ENCODE measurements around the gene TOMM22. TPM values are rescaled to one million over a fixed set of nuclear protein-coding genes. Genes with fewer than 3 reads are reported as not detected.
A peak's percentile ranks its signal among the peaks of the same experiment; 100 is the strongest.

TOMM22 gene
- total RNA-seq, 1 experiment from 2014 or later, result 146 TPM

DNA sequence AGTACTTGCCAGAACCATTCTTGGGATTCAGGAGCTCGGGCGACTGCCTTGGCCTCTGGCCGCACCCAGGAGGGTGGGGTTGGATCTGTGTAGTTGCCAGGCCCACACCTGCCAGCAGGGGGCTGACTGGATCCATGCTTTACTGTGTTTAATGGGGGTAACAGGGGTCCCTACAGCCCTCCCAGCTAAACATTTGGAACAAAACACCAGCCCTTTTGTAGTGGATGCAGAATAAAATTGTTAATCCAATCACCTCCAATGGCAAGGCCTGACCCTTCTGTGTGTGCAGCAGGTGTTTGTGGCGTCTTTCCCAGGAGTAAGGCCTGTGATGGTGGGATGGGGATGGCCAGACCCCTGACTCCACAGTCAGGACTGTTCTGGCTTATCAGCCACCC is 51.6 kb downstream of the TOMM22 start:
- CTCF ChIA-PET, result interaction anchor here (0.5 to 4.0 kb wide), 22 partner anchors 9 to 136 kb away, joined by 3 to 43 read pairs (median 4); partner anchors contain the start of genes GTPBP1 and TOMM22
- POLR2A ChIA-PET, result interaction anchor here (1.1 to 1.8 kb wide), 2 partner anchors 9 to 14 kb away, joined by 3 to 5 read pairs; no protein-coding TSS in a partner anchor
- H3K27me3 Mint-ChIP-seq (ENCODE audit: low read depth), result no peaks in the 10 kb centered on the region
- ATAC-seq (peak; percentile 77), DNase-seq (ENCODE audit: low spot score) (peak; percentile 72)
- 0 out of 2 replicates have a peak, but pooled peaks cover 3% of the 10 kb centered on the region for H3K4me1 Mint-ChIP-seq
- H3K4me3 Mint-ChIP-seq, result no peak overlapping the region
- H3K27ac Mint-ChIP-seq, result peak overlapping the region; percentile 65; the same call in 1 of the 2 replicates
- H3K9me3 Mint-ChIP-seq, result no peaks in the 10 kb centered on the region
- peaks cover 39% of the 10 kb centered on the region for H3K36me3 Mint-ChIP-seq
- TF ChIP-seq, protein P1, sequence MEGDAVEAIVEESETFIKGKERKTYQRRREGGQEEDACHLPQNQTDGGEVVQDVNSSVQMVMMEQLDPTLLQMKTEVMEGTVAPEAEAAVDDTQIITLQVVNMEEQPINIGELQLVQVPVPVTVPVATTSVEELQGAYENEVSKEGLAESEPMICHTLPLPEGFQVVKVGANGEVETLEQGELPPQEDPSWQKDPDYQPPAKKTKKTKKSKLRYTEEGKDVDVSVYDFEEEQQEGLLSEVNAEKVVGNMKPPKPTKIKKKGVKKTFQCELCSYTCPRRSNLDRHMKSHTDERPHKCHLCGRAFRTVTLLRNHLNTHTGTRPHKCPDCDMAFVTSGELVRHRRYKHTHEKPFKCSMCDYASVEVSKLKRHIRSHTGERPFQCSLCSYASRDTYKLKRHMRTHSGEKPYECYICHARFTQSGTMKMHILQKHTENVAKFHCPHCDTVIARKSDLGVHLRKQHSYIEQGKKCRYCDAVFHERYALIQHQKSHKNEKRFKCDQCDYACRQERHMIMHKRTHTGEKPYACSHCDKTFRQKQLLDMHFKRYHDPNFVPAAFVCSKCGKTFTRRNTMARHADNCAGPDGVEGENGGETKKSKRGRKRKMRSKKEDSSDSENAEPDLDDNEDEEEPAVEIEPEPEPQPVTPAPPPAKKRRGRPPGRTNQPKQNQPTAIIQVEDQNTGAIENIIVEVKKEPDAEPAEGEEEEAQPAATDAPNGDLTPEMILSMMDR (IDR thresholded peaks at IDR 0.05), result peak; percentile 76
- TF ChIP-seq TP53 (CRISPR knock-in tag; IDR thresholded peaks at IDR 0.05), result no peak

DNA sequence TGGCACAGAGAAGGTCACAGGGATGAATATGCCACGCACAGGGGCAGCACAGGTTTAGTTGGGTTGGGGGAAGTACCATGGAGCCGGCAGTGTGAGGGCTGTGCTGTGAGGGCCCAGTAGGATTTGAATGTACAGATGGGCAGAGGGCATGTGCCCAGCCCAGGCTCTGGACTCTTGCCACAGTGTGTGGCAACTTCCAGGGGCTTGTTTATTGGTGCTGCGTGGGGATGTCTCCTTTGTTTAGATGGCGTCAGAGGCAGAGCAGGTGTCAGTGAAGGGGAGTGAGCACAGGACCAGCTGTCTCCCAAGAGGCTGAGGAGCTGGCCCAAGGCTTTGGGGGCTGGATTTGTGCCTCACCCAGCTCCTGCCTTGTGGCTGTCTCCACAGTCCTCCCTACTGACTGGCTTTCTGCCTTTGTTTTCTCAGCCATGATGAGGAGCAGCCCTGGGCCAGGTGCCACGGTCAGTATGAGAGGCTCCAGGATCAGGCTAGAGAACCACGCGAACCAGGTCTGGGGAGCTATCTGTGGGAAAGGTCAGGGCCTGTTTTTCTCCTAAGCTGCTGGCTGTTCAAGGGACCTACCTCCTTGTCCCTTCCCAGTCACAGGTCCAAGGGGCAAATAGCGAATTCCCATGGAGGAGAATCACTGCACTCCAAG is 52.1 kb downstream of the TOMM22 start:
- Mint-ChIP-seq H3K27me3 (ENCODE audit: low read depth) (no peaks in the 10 kb centered on the region), H3K36me3 (peaks cover 34% of the 10 kb centered on the region), H3K4me3 (no peak overlapping the region), H3K27ac (no peak overlapping the region), H3K9me3 (no peaks in the 10 kb centered on the region), H3K4me1 (0 out of 2 replicates have a peak, but pooled peaks cover 3% of the 10 kb centered on the region)
- CTCF ChIA-PET, result interaction anchor here (0.7 to 4.0 kb wide), 21 partner anchors 9 to 597 kb away, joined by 3 to 43 read pairs (median 4); partner anchors contain the start of genes GTPBP1 and TOMM22
- POLR2A ChIA-PET, result interaction anchor here (1.1 to 1.8 kb wide), 2 partner anchors 8 to 13 kb away, joined by 3 to 5 read pairs; no protein-coding TSS in a partner anchor
- ATAC-seq (no peak), DNase-seq (ENCODE audit: low spot score) (no peak)
- TF ChIP-seq IRF2 (CRISPR knock-in tag; IDR thresholded peaks at IDR 0.05; ENCODE audit: borderline replicate concordance, low read depth) (no peak), ZNF219 (CRISPR knock-in tag; IDR thresholded peaks at IDR 0.05; ENCODE audit: borderline replicate concordance) (no peak), OVOL2 (CRISPR knock-in tag; IDR thresholded peaks at IDR 0.05; ENCODE audit: borderline replicate concordance) (no peak), TEAD4 (CRISPR knock-in tag; IDR thresholded peaks at IDR 0.05) (no peak), GTF2I (CRISPR knock-in tag; conservative IDR thresholded peaks at IDR 0.05) (no peak), NR3C1 (CRISPR knock-in tag; conservative IDR thresholded peaks at IDR 0.05; ENCODE audit: low read depth) (no peak), SMAD4 (CRISPR knock-in tag; IDR thresholded peaks at IDR 0.05) (no peak), RORB (CRISPR knock-in tag; IDR thresholded peaks at IDR 0.05) (no peak), GRHL2 (CRISPR knock-in tag; IDR thresholded peaks at IDR 0.05; ENCODE audit: insufficient replicate concordance, severe bottlenecking) (no peak), ZNF423 (CRISPR knock-in tag; IDR thresholded peaks at IDR 0.05) (no peak), NR2C2 (CRISPR knock-in tag; IDR thresholded peaks at IDR 0.05) (no peak), GABPB1 (CRISPR knock-in tag; IDR thresholded peaks at IDR 0.05) (no peak), PRRX2 (CRISPR knock-in tag; IDR thresholded peaks at IDR 0.05) (no peak)
- TF ChIP-seq, protein P2, sequence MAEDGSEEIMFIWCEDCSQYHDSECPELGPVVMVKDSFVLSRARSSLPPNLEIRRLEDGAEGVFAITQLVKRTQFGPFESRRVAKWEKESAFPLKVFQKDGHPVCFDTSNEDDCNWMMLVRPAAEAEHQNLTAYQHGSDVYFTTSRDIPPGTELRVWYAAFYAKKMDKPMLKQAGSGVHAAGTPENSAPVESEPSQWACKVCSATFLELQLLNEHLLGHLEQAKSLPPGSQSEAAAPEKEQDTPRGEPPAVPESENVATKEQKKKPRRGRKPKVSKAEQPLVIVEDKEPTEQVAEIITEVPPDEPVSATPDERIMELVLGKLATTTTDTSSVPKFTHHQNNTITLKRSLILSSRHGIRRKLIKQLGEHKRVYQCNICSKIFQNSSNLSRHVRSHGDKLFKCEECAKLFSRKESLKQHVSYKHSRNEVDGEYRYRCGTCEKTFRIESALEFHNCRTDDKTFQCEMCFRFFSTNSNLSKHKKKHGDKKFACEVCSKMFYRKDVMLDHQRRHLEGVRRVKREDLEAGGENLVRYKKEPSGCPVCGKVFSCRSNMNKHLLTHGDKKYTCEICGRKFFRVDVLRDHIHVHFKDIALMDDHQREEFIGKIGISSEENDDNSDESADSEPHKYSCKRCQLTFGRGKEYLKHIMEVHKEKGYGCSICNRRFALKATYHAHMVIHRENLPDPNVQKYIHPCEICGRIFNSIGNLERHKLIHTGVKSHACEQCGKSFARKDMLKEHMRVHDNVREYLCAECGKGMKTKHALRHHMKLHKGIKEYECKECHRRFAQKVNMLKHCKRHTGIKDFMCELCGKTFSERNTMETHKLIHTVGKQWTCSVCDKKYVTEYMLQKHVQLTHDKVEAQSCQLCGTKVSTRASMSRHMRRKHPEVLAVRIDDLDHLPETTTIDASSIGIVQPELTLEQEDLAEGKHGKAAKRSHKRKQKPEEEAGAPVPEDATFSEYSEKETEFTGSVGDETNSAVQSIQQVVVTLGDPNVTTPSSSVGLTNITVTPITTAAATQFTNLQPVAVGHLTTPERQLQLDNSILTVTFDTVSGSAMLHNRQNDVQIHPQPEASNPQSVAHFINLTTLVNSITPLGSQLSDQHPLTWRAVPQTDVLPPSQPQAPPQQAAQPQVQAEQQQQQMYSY (CRISPR knock-in tag; IDR thresholded peaks at IDR 0.05), result no peak
- TF ChIP-seq, protein P3, sequence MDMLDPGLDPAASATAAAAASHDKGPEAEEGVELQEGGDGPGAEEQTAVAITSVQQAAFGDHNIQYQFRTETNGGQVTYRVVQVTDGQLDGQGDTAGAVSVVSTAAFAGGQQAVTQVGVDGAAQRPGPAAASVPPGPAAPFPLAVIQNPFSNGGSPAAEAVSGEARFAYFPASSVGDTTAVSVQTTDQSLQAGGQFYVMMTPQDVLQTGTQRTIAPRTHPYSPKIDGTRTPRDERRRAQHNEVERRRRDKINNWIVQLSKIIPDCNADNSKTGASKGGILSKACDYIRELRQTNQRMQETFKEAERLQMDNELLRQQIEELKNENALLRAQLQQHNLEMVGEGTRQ (CRISPR knock-in tag; IDR thresholded peaks at IDR 0.05), result no peak
- TF ChIP-seq, protein P4, sequence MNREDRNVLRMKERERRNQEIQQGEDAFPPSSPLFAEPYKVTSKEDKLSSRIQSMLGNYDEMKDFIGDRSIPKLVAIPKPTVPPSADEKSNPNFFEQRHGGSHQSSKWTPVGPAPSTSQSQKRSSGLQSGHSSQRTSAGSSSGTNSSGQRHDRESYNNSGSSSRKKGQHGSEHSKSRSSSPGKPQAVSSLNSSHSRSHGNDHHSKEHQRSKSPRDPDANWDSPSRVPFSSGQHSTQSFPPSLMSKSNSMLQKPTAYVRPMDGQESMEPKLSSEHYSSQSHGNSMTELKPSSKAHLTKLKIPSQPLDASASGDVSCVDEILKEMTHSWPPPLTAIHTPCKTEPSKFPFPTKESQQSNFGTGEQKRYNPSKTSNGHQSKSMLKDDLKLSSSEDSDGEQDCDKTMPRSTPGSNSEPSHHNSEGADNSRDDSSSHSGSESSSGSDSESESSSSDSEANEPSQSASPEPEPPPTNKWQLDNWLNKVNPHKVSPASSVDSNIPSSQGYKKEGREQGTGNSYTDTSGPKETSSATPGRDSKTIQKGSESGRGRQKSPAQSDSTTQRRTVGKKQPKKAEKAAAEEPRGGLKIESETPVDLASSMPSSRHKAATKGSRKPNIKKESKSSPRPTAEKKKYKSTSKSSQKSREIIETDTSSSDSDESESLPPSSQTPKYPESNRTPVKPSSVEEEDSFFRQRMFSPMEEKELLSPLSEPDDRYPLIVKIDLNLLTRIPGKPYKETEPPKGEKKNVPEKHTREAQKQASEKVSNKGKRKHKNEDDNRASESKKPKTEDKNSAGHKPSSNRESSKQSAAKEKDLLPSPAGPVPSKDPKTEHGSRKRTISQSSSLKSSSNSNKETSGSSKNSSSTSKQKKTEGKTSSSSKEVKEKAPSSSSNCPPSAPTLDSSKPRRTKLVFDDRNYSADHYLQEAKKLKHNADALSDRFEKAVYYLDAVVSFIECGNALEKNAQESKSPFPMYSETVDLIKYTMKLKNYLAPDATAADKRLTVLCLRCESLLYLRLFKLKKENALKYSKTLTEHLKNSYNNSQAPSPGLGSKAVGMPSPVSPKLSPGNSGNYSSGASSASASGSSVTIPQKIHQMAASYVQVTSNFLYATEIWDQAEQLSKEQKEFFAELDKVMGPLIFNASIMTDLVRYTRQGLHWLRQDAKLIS (CRISPR knock-in tag; IDR thresholded peaks at IDR 0.05; ENCODE audit: borderline replicate concordance), result no peak
- TF ChIP-seq, protein P1 (IDR thresholded peaks at IDR 0.05), result no peak
- TF ChIP-seq, protein P5, sequence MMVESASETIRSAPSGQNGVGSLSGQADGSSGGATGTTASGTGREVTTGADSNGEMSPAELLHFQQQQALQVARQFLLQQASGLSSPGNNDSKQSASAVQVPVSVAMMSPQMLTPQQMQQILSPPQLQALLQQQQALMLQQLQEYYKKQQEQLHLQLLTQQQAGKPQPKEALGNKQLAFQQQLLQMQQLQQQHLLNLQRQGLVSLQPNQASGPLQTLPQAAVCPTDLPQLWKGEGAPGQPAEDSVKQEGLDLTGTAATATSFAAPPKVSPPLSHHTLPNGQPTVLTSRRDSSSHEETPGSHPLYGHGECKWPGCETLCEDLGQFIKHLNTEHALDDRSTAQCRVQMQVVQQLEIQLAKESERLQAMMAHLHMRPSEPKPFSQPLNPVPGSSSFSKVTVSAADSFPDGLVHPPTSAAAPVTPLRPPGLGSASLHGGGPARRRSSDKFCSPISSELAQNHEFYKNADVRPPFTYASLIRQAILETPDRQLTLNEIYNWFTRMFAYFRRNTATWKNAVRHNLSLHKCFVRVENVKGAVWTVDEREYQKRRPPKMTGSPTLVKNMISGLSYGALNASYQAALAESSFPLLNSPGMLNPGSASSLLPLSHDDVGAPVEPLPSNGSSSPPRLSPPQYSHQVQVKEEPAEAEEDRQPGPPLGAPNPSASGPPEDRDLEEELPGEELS (CRISPR knock-in tag; IDR thresholded peaks at IDR 0.05), result no peak

All from WTC11 (cell line).